ENCODE measurements around the gene RBX1.

Gene RBX1

GRCh38 chr22:41003066-41003465, 51.9 kb downstream of the RBX1 start:
- H3K27me3 ChIP-seq = no peaks in the 10 kb centered on the region
- no peak overlapping the region for H3K9ac ChIP-seq
- no peak overlapping the region for H3K4me3 ChIP-seq
- no peak overlapping the region for H3K27ac ChIP-seq
- no peaks in the 10 kb centered on the region for H3K4me1 ChIP-seq
- no peaks in the 10 kb centered on the region for H3K36me3 ChIP-seq
- no peaks in the 10 kb centered on the region for H4K20me1 ChIP-seq
- TF ChIP-seq Cebpa-rat (IDR thresholded peaks at IDR 0.05) = no peak
- H3K9me3 ChIP-seq (replicated peaks in 1 of 11) = no peaks in the 10 kb centered on the region
- H3K4me2 ChIP-seq = no peak overlapping the region

- Histone ChIP-seq H3K4me2 (no peak overlapping the region), H3K4me3 (no peak overlapping the region), H3K9ac (no peak overlapping the region), H3K27me3 (no peaks in the 10 kb centered on the region), H3K9me3 (replicated peaks in 1 of 11) (no peaks in the 10 kb centered on the region), H3K4me1 (peaks cover 0 to 1% (median 0%) of the 10 kb centered on the region in 10 experiments; a peak in 1 of 20 replicates), H3K36me3 (no peaks in the 10 kb centered on the region), H3K27ac (no peak overlapping the region), H4K20me1 (no peaks in the 10 kb centered on the region)
- no peak for TF ChIP-seq Cebpa-rat (IDR thresholded peaks at IDR 0.05)
Measured at GRCh38 chr22:41003976-41004375, 52.8 kb downstream of the RBX1 start.

- Histone ChIP-seq H3K36me3 (no peaks in the 10 kb centered on the region), H3K9me3 (replicated peaks in 1 of 11) (no peaks in the 10 kb centered on the region), H4K20me1 (no peaks in the 10 kb centered on the region), H3K27ac (no peak overlapping the region), H3K4me2 (peak overlapping the region in 6 of 11 experiments; percentile 12 to 40 (median 22); a peak in 6 of 22 replicates), H3K4me3 (no peak overlapping the region), H3K4me1 (peaks cover 0 to 9% (median 8%) of the 10 kb centered on the region in 10 experiments; a peak in 11 of 20 replicates), H3K9ac (no peak overlapping the region), H3K27me3 (no peaks in the 10 kb centered on the region)
- TF ChIP-seq Cebpa-rat (IDR thresholded peaks at IDR 0.05) = no peak
Measured at GRCh38 chr22:41009222-41009948, 58.2 kb downstream of the RBX1 start.

- H3K4me2 ChIP-seq = peak overlapping the region in 6 of 11 experiments; percentile 7 to 78 (median 54); a peak in 9 of 22 replicates
- no peak for TF ChIP-seq Cebpa-rat (IDR thresholded peaks at IDR 0.05)
- peaks cover 5 to 24% (median 10%) of the 10 kb centered on the region in 10 experiments for H3K4me1 ChIP-seq
- H3K4me3 ChIP-seq = no peak overlapping the region
- no peaks in the 10 kb centered on the region for H4K20me1 ChIP-seq
- peaks cover 0 to 8% (median 0%) of the 10 kb centered on the region in 11 experiments; a peak in 2 of 22 replicates for H3K36me3 ChIP-seq
- no peaks in the 10 kb centered on the region for H3K9me3 ChIP-seq (replicated peaks in 1 of 11)
- no peak overlapping the region for H3K9ac ChIP-seq
- no peak overlapping the region for H3K27ac ChIP-seq
- no peaks in the 10 kb centered on the region for H3K27me3 ChIP-seq
Measured at GRCh38 chr22:41015003-41015402, 63.8 kb downstream of the RBX1 start.

GRCh38 chr22:41021061-41021612, 70.0 kb downstream of the RBX1 start:
- H3K4me1 ChIP-seq = peaks cover 24 to 33% (median 29%) of the 10 kb centered on the region in 10 experiments
- TF ChIP-seq Cebpa-rat (IDR thresholded peaks at IDR 0.05) = no peak
- H3K36me3 ChIP-seq = peaks cover 0 to 8% (median 0%) of the 10 kb centered on the region in 11 experiments; a peak in 2 of 22 replicates
- peak overlapping the region; percentile 66 to 80 (median 72) for H3K4me3 ChIP-seq
- H3K9me3 ChIP-seq (replicated peaks in 1 of 11) = no peaks in the 10 kb centered on the region
- peak overlapping the region; percentile 98 to 100 (median 100) for H3K27ac ChIP-seq
- no peaks in the 10 kb centered on the region for H4K20me1 ChIP-seq
- H3K4me2 ChIP-seq = peak overlapping the region; percentile 90 to 99 (median 94)
- no peaks in the 10 kb centered on the region for H3K27me3 ChIP-seq
- peak overlapping the region; percentile 95 to 100 (median 99) for H3K9ac ChIP-seq

- H3K4me3 ChIP-seq = peak overlapping the region; percentile 66 to 80 (median 72)
Measured at GRCh38 chr22:41021613-41022454, 70.7 kb downstream of the RBX1 start.

GRCh38 chr22:41022470-41023298, 71.5 kb downstream of the RBX1 start:
- H3K27ac ChIP-seq = peak overlapping the region; percentile 98 to 100 (median 100)
- H3K4me2 ChIP-seq = peak overlapping the region; percentile 90 to 99 (median 94)
- no peaks in the 10 kb centered on the region for H3K27me3 ChIP-seq
- peak overlapping the region; percentile 66 to 80 (median 72) for H3K4me3 ChIP-seq
- H3K9me3 ChIP-seq (replicated peaks in 1 of 11) = no peaks in the 10 kb centered on the region
- H3K4me1 ChIP-seq = peaks cover 25 to 36% (median 31%) of the 10 kb centered on the region in 10 experiments
- H4K20me1 ChIP-seq = no peaks in the 10 kb centered on the region
- TF ChIP-seq Cebpa-rat (IDR thresholded peaks at IDR 0.05) = peak in 1 of 11 experiments; percentile 40; a peak in 1 of 22 replicates
- peak overlapping the region; percentile 95 to 100 (median 99) for H3K9ac ChIP-seq
- H3K36me3 ChIP-seq = peaks cover 0 to 8% (median 0%) of the 10 kb centered on the region in 11 experiments; a peak in 2 of 22 replicates

More at GRCh38 chr22:41021613-41022454, 70.7 kb downstream of the RBX1 start:
- H4K20me1 ChIP-seq = no peaks in the 10 kb centered on the region
- H3K27ac ChIP-seq = peak overlapping the region; percentile 98 to 100 (median 100)
- peaks cover 0 to 8% (median 0%) of the 10 kb centered on the region in 11 experiments; a peak in 2 of 22 replicates for H3K36me3 ChIP-seq
- no peaks in the 10 kb centered on the region for H3K9me3 ChIP-seq (replicated peaks in 1 of 11)
- H3K9ac ChIP-seq = peak overlapping the region; percentile 95 to 100 (median 99)
- TF ChIP-seq Cebpa-rat (IDR thresholded peaks at IDR 0.05) = no peak
- H3K4me2 ChIP-seq = peak overlapping the region; percentile 90 to 99 (median 94)
- H3K4me1 ChIP-seq = peaks cover 24 to 33% (median 29%) of the 10 kb centered on the region in 10 experiments
- no peaks in the 10 kb centered on the region for H3K27me3 ChIP-seq
